Measurements from ENCODE around the gene CASP9.

The CASP9 gene

DNA sequence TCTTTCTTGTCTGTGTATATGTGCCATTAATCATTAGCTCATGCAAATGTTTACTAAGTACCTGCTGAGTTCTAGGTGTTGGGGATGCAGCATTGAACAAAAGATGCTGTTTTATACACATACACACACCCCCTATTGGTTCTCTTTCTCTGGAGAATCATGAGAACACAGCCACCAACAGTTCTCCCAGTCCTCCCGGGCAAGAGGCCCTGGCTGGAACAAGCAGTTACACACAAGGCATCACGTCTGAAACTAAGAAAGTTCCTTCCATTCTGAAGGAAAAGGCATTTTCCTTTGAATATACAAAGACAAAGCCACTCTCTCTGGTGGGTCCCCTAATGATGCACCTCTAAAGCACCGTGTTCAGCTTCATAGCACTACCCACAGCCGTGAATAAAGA lies 10.8 kb downstream of the CASP9 start:
- no peak for DNase-seq (ENCODE audit: low read depth)
- no peak overlapping the region for H3K4me3 ChIP-seq (ENCODE audit: control insufficient read depth, low read depth, low read length)
- TF ChIP-seq, protein P1, sequence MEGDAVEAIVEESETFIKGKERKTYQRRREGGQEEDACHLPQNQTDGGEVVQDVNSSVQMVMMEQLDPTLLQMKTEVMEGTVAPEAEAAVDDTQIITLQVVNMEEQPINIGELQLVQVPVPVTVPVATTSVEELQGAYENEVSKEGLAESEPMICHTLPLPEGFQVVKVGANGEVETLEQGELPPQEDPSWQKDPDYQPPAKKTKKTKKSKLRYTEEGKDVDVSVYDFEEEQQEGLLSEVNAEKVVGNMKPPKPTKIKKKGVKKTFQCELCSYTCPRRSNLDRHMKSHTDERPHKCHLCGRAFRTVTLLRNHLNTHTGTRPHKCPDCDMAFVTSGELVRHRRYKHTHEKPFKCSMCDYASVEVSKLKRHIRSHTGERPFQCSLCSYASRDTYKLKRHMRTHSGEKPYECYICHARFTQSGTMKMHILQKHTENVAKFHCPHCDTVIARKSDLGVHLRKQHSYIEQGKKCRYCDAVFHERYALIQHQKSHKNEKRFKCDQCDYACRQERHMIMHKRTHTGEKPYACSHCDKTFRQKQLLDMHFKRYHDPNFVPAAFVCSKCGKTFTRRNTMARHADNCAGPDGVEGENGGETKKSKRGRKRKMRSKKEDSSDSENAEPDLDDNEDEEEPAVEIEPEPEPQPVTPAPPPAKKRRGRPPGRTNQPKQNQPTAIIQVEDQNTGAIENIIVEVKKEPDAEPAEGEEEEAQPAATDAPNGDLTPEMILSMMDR (IDR thresholded peaks at IDR 0.05; ENCODE audit: control insufficient read depth, insufficient read depth, low read depth, low read length, missing control alignments), result no peak

DNA sequence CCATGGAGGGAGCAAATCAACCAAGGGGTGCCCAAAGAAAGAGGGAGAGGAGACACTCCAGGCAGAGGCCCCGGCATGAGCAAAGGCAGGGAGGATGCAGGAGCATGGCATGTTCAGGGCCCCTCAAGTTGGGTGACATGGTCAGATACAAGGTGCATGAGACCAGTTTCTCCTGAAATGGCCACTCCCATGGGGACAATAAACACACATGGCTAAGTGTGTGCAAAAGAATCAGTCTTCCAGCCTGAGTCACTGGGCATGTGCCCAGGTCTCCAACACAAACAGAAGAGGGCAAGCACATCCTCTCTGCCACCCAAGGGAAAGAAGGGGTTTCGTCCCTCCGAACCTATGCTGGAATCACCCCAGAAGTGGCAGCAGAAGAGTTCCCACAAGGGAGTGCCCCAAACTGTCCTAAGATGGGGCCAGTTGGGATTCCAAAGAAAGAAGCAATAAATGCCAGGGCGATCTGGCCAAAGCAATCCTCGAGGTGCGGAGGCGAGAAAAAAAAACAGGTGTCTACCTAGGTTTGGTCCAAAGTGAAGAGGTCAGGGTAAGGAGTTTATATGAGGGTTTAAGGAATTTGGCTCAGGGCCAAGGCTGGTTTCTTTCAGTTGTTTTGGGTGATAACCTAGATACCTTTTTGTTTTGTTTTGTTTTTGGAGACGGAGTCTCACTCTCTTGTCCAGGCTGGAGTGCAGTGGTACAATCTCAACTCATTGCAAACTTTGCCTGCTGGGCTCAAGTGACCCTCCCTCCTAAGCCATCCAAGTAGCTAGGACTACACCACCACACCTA lies 13.2 kb downstream of the CASP9 start:
- H3K4me3 ChIP-seq (ENCODE audit: control insufficient read depth, low read depth, low read length), result no peak overlapping the region
- TF ChIP-seq, protein P1 (IDR thresholded peaks at IDR 0.05; ENCODE audit: control insufficient read depth, insufficient read depth, low read depth, low read length, missing control alignments), result no peak
- no peak for DNase-seq (ENCODE audit: low read depth)

- no peak for DNase-seq (ENCODE audit: low read depth)
- no peak overlapping the region for H3K4me3 ChIP-seq (ENCODE audit: control insufficient read depth, low read depth, low read length)
- TF ChIP-seq, protein P1 (IDR thresholded peaks at IDR 0.05; ENCODE audit: control insufficient read depth, insufficient read depth, low read depth, low read length, missing control alignments), result no peak
Measured at GRCh38 chr1:15509586-15509985, 14.4 kb downstream of the CASP9 start.

DNA sequence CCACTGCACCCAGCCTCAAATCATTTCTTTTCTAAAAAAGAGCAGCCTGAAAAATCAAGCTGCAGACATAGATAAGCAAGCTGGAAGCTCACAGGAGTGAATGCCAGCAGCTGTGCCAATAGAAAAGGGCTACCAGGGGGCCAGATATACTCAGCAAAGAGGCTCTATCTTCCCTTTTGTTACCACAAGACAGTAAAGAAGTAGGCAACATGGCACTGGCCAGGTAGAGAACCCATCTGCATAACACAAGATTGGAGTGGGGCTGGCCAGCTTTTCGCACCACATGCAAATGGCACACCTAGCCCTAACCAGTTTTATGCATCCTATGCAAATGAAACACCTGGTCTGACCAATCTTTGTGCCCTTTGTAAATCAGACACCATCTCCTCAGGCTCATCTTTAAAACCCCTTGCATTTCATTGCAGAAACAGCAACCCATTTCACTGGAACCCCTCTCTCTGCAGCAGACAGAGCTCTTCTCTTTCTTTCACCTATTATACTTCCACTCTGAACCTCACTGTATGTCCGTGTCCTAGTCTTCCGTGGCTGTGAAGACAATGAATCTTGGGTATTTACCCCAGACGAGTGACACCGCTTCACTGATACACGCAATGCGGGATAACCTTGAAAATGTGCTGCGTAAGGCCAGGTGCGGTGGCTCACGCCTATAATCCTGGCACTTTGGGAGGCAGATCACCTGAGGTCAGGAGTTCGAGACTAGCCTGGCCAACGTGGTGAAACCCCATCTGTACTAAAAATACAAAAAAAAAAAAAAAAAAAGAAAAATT lies 15.1 kb downstream of the CASP9 start:
- no peak for DNase-seq (ENCODE audit: low read depth)
- H3K4me3 ChIP-seq (ENCODE audit: control insufficient read depth, low read depth, low read length), result no peak overlapping the region
- TF ChIP-seq, protein P1 (IDR thresholded peaks at IDR 0.05; ENCODE audit: control insufficient read depth, insufficient read depth, low read depth, low read length, missing control alignments), result no peak

DNA sequence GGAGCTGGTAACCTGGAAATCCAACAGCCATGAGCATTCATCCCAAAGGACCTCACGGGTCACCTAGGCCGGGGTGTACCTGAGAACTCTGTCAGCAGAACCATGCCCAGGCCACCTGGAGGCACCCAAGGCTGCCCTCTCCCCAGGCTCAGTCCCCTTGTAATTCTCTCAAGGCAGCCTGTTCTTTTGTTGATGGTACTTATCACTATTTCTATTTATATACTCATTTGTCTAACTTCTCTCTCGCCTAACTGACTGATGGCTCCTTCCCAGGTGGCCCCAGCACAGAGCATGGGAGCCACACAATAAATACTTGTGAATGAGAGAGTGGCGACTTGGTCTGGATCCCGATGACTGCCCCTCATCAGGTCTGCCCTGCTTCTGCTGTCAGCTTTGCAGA lies 16.7 kb downstream of the CASP9 start:
- H3K4me3 ChIP-seq (ENCODE audit: control insufficient read depth, low read depth, low read length), result no peak overlapping the region
- DNase-seq (ENCODE audit: low read depth), result no peak
- TF ChIP-seq, protein P1 (IDR thresholded peaks at IDR 0.05; ENCODE audit: control insufficient read depth, insufficient read depth, low read depth, low read length, missing control alignments), result no peak

GRCh38 chr1:15506831-15507230 lies 17.2 kb downstream of the CASP9 start:
- DNase-seq (ENCODE audit: low read depth), result no peak
- TF ChIP-seq, protein P1 (IDR thresholded peaks at IDR 0.05; ENCODE audit: control insufficient read depth, insufficient read depth, low read depth, low read length, missing control alignments), result no peak
- no peak overlapping the region for H3K4me3 ChIP-seq (ENCODE audit: control insufficient read depth, low read depth, low read length)

Measured in AG09309 (cell line).